ENCODE results near the gene FANCF. TPM values are rescaled to one million over a fixed set of nuclear protein-coding genes. Genes with fewer than 3 reads are reported as not detected.

FANCF gene
- total and polyA plus RNA-seq, 2 donors (not counting 1 experiment from before 2014, with no cell fraction given), result 4.3 to 26.6 TPM

DNA sequence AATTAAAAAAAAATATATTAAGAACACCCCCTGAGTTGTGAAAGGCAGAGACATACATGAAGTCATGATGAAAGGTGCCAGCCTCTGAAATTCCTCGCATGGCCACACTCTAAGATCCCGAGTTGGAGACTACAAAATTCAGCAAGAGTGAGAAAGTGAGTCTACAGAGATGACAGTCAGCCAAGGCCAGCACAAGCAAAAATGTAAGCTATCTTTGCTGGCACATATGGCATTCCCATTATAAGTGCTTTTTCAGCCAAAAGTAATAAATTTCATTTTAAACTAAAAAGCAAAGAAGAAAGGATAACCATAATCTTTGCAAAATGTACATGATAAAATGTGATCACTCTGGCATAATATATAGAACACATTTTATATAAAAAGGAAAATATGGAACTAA is 40.6 kb downstream of the FANCF start:
- Mint-ChIP-seq H3K4me3 (no peak overlapping the region), H3K4me1 (no peaks in the 10 kb centered on the region), H3K9me3 (ENCODE audit: insufficient read depth) (no peaks in the 10 kb centered on the region), H3K27me3 (peaks cover 7% of the 10 kb centered on the region), H3K27ac (no peak overlapping the region)
- Histone ChIP-seq H3K4me1 (ENCODE audit: control insufficient read depth in 2 of 2, insufficient read depth in 2 of 2, low read length in 2 of 2) (no peaks in the 10 kb centered on the region), H3K4me3 (ENCODE audit: control extremely low read depth in 1 of 5, extremely low read depth in 1 of 5, insufficient read depth in 1 of 5, low read depth in 2 of 5, low read length in 4 of 5) (no peak overlapping the region), H3K27me3 (replicated peaks in 1 of 4; ENCODE audit: control extremely low read depth in 1 of 4, control insufficient read depth in 3 of 4, insufficient read depth in 4 of 4, low read length in 3 of 4) (no peaks in the 10 kb centered on the region), H2AFZ (ENCODE audit: insufficient read depth, low read depth, low read length, poor library complexity, severe bottlenecking) (no peak overlapping the region), H3K27ac (ENCODE audit: low read length in 2 of 2) (no peak overlapping the region), H4K20me1 (ENCODE audit: control insufficient read depth, insufficient read depth, low read length, poor library complexity, severe bottlenecking) (no peaks in the 10 kb centered on the region), H3K36me3 (replicated peaks in 1 of 2; ENCODE audit: control extremely low read depth in 1 of 2, control insufficient read depth in 1 of 2, extremely low read depth in 1 of 2, insufficient read depth in 2 of 2, low read length in 1 of 2) (no peaks in the 10 kb centered on the region), H3K9me3 (ENCODE audit: control extremely low read depth in 1 of 3, control insufficient read depth in 2 of 3, insufficient read depth in 1 of 3, low read length in 2 of 3) (no peaks in the 10 kb centered on the region), H3K79me2 (ENCODE audit: control insufficient read depth, insufficient read depth, low read length) (no peaks in the 10 kb centered on the region), H3K4me2 (replicated peaks; ENCODE audit: low read depth, low read length, poor library complexity, severe bottlenecking) (no peak overlapping the region), H3K9ac (ENCODE audit: low read length) (no peak overlapping the region)
- no peak for DNase-seq
- ChIA-PET CTCF (no interaction called here), POLR2A (no interaction called here)
- no CpG with 5 or more reads among the region's 2 CpGs for WGBS (ENCODE audit: insufficient coverage)
- ATAC-seq (ENCODE audit: low read depth), result no peak
- TF ChIP-seq, protein P1, sequence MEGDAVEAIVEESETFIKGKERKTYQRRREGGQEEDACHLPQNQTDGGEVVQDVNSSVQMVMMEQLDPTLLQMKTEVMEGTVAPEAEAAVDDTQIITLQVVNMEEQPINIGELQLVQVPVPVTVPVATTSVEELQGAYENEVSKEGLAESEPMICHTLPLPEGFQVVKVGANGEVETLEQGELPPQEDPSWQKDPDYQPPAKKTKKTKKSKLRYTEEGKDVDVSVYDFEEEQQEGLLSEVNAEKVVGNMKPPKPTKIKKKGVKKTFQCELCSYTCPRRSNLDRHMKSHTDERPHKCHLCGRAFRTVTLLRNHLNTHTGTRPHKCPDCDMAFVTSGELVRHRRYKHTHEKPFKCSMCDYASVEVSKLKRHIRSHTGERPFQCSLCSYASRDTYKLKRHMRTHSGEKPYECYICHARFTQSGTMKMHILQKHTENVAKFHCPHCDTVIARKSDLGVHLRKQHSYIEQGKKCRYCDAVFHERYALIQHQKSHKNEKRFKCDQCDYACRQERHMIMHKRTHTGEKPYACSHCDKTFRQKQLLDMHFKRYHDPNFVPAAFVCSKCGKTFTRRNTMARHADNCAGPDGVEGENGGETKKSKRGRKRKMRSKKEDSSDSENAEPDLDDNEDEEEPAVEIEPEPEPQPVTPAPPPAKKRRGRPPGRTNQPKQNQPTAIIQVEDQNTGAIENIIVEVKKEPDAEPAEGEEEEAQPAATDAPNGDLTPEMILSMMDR (IDR thresholded peaks at IDR 0.05), result no peak
- no peak for TF ChIP-seq EZH2 (IDR thresholded peaks at IDR 0.05; ENCODE audit: borderline replicate concordance, insufficient read depth, low read depth, low read length, poor library complexity, severe bottlenecking)
- intact Hi-C loops (cut with micrococcal nuclease), result no loop called here

DNA sequence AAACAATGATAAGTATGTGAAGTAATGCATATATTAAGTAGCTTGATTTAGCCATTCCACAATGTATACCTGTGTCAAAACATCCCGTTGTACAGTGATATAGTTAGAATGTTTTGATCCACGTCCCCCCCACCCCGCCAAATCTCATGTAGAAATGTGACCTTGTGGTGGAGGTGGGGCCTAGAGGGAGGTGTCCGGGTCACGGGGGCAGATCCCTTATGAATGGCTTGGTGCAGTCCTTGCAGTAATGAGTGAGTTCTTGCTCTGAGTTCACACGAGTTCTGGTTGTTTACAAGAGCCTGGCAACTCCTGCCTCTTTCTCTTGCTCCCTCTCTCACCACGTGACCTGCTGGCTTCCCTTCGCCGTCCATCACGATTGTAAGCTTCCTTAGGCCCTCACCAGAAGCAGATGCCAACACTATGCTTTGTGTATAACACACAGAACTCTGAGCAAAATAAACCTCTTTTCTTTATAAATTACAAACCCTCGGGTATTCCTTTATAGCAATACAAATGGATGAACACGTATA is 41.6 kb downstream of the FANCF start:
- no peak overlapping the region for H3K4me3 Mint-ChIP-seq
- Histone ChIP-seq H4K20me1 (ENCODE audit: control insufficient read depth, insufficient read depth, low read length, poor library complexity, severe bottlenecking) (no peaks in the 10 kb centered on the region), H3K9ac (ENCODE audit: low read length) (no peak overlapping the region), H3K36me3 (replicated peaks in 1 of 2; ENCODE audit: control extremely low read depth in 1 of 2, control insufficient read depth in 1 of 2, extremely low read depth in 1 of 2, insufficient read depth in 2 of 2, low read length in 1 of 2) (no peaks in the 10 kb centered on the region), H3K27ac (ENCODE audit: low read length in 2 of 2) (no peak overlapping the region), H3K79me2 (ENCODE audit: control insufficient read depth, insufficient read depth, low read length) (no peaks in the 10 kb centered on the region), H3K4me1 (ENCODE audit: control insufficient read depth in 2 of 2, insufficient read depth in 2 of 2, low read length in 2 of 2) (no peaks in the 10 kb centered on the region), H3K27me3 (replicated peaks in 1 of 4; ENCODE audit: control extremely low read depth in 1 of 4, control insufficient read depth in 3 of 4, insufficient read depth in 4 of 4, low read length in 3 of 4) (no peaks in the 10 kb centered on the region), H3K4me3 (ENCODE audit: control extremely low read depth in 1 of 5, extremely low read depth in 1 of 5, insufficient read depth in 1 of 5, low read depth in 2 of 5, low read length in 4 of 5) (no peak overlapping the region), H3K4me2 (replicated peaks; ENCODE audit: low read depth, low read length, poor library complexity, severe bottlenecking) (no peak overlapping the region), H2AFZ (ENCODE audit: insufficient read depth, low read depth, low read length, poor library complexity, severe bottlenecking) (no peak overlapping the region), H3K9me3 (ENCODE audit: control extremely low read depth in 1 of 3, control insufficient read depth in 2 of 3, insufficient read depth in 1 of 3, low read length in 2 of 3) (no peaks in the 10 kb centered on the region)
- peaks cover 7% of the 10 kb centered on the region for H3K27me3 Mint-ChIP-seq
- no peaks in the 10 kb centered on the region for H3K4me1 Mint-ChIP-seq
- TF ChIP-seq, protein P1 (IDR thresholded peaks at IDR 0.05), result no peak
- no peak for TF ChIP-seq EZH2 (IDR thresholded peaks at IDR 0.05; ENCODE audit: borderline replicate concordance, insufficient read depth, low read depth, low read length, poor library complexity, severe bottlenecking)
- intact Hi-C loops (cut with micrococcal nuclease), result no loop called here
- WGBS (ENCODE audit: insufficient coverage), result 77% methylated on average over 5 of the region's 12 CpGs
- H3K27ac Mint-ChIP-seq, result no peak overlapping the region
- no peaks in the 10 kb centered on the region for H3K9me3 Mint-ChIP-seq (ENCODE audit: insufficient read depth)
- DNase-seq (no peak), ATAC-seq (ENCODE audit: low read depth) (no peak)
- ChIA-PET POLR2A (no interaction called here), CTCF (no interaction called here)

Measured in B cell (primary cell).